ENCODE results near the gene ALDOA. TPM values are rescaled to one million over a fixed set of nuclear protein-coding genes. Genes with fewer than 3 reads are reported as not detected.

Gene ALDOA
- total and polyA plus RNA-seq, 9 of the 15 experiments (the other 6 are each of a cell fraction or from before 2014, with no cell fraction given), result 311 to 2,224 (median 1,293) TPM

DNA sequence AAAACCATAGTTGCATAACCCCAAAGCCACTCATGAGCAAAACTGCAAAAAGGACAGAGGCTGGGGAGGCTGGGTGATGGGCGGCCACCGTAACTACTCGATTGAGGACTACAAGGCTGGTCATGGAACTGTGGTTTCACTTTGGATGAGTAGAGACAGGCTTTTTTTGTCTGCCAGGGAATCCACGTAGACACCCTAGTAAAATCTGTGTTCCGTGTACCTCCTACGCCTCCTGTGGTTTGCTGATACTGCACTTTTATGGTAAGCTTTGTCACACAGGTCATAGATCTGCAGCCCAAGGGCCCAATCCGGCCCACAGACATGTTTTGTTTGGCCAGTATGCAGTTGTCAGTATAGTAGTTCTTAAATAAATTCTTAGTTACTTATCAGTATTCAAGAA lies 32.3 kb upstream of the ALDOA start (continued):
- TF ChIP-seq ATF1 (CRISPR knock-in tag; IDR thresholded peaks at IDR 0.05), result no peak
- TF ChIP-seq ATF1 (tag; IDR thresholded peaks at IDR 0.05), result 0 out of 2 replicates have a peak, but pooled peaks have one; percentile 16
- TF ChIP-seq SIN3A (IDR thresholded peaks at IDR 0.05; ENCODE audit: borderline replicate concordance in 2 of 2, control insufficient read depth in 1 of 2, low read depth in 2 of 2, low read length in 2 of 2), result no peak
- TF ChIP-seq, protein P1, sequence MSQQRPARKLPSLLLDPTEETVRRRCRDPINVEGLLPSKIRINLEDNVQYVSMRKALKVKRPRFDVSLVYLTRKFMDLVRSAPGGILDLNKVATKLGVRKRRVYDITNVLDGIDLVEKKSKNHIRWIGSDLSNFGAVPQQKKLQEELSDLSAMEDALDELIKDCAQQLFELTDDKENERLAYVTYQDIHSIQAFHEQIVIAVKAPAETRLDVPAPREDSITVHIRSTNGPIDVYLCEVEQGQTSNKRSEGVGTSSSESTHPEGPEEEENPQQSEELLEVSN (IDR thresholded peaks at IDR 0.05; ENCODE audit: borderline replicate concordance in 1 of 2, extremely low read depth in 1 of 2, insufficient read depth in 1 of 2, insufficient read length in 1 of 2, low read depth in 1 of 2, low read length in 1 of 2, poor library complexity in 1 of 2, severe bottlenecking in 1 of 2), result no peak
- TF ChIP-seq, protein P2, sequence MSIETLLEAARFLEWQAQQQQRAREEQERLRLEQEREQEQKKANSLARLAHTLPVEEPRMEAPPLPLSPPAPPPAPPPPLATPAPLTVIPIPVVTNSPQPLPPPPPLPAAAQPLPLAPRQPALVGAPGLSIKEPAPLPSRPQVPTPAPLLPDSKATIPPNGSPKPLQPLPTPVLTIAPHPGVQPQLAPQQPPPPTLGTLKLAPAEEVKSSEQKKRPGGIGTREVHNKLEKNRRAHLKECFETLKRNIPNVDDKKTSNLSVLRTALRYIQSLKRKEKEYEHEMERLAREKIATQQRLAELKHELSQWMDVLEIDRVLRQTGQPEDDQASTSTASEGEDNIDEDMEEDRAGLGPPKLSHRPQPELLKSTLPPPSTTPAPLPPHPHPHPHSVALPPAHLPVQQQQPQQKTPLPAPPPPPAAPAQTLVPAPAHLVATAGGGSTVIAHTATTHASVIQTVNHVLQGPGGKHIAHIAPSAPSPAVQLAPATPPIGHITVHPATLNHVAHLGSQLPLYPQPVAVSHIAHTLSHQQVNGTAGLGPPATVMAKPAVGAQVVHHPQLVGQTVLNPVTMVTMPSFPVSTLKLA (conservative IDR thresholded peaks at IDR 0.05), result no peak
- TF ChIP-seq MECOM (CRISPR knock-in tag; IDR thresholded peaks at IDR 0.05), result no peak
- no peak for TF ChIP-seq CEBPB (tag; IDR thresholded peaks at IDR 0.05)
- TF ChIP-seq ZNF311 (CRISPR knock-in tag; IDR thresholded peaks at IDR 0.05), result no peak
- no peak for TF ChIP-seq RBM22 (IDR thresholded peaks at IDR 0.05; ENCODE audit: low read depth, low read length, poor library complexity, severe bottlenecking)
- TF ChIP-seq HDAC3 (IDR thresholded peaks at IDR 0.05; ENCODE audit: borderline replicate concordance, partially characterized antibody), result no peak
- TF ChIP-seq NUFIP1 (IDR thresholded peaks at IDR 0.05; ENCODE audit: partially characterized antibody), result no peak
- no peak for TF ChIP-seq RBM15 (IDR thresholded peaks at IDR 0.05; ENCODE audit: insufficient read depth, low read length)
- no peak for TF ChIP-seq GABPA (tag; conservative IDR thresholded peaks at IDR 0.05; ENCODE audit: low read depth)
- TF ChIP-seq TEAD2 (tag; IDR thresholded peaks at IDR 0.05), result no peak
- no peak for TF ChIP-seq POLR3A (IDR thresholded peaks at IDR 0.05; ENCODE audit: borderline replicate concordance, extremely low read depth, insufficient read depth, insufficient read length)
- no peak for TF ChIP-seq ZNF3 (CRISPR knock-in tag; IDR thresholded peaks at IDR 0.05)
- TF ChIP-seq CTBP1 (IDR thresholded peaks at IDR 0.05; ENCODE audit: borderline replicate concordance), result no peak; the same call in 1 of the 2 replicates
- TF ChIP-seq ZNF766 (CRISPR knock-in tag; conservative IDR thresholded peaks at IDR 0.05), result no peak
- no peak for TF ChIP-seq HEY1 (CRISPR knock-in tag; IDR thresholded peaks at IDR 0.05; ENCODE audit: borderline replicate concordance)
- TF ChIP-seq, protein P3, sequence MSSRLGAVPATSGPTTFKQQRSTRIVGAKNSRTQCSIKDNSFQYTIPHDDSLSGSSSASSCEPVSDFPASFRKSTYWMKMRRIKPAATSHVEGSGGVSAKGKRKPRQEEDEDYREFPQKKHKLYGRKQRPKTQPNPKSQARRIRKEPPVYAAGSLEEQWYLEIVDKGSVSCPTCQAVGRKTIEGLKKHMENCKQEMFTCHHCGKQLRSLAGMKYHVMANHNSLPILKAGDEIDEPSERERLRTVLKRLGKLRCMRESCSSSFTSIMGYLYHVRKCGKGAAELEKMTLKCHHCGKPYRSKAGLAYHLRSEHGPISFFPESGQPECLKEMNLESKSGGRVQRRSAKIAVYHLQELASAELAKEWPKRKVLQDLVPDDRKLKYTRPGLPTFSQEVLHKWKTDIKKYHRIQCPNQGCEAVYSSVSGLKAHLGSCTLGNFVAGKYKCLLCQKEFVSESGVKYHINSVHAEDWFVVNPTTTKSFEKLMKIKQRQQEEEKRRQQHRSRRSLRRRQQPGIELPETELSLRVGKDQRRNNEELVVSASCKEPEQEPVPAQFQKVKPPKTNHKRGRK (tag; IDR thresholded peaks at IDR 0.05), result no peak
- no peak for TF ChIP-seq EWSR1 (IDR thresholded peaks at IDR 0.05; ENCODE audit: borderline replicate concordance, low read depth, partially characterized antibody)
- no peak for TF ChIP-seq NCOA1 (IDR thresholded peaks at IDR 0.05; ENCODE audit: low read depth)
- TF ChIP-seq MCM7 (IDR thresholded peaks at IDR 0.05), result no peak
- TF ChIP-seq HMG20B (CRISPR knock-in tag; IDR thresholded peaks at IDR 0.05), result no peak
- no peak for TF ChIP-seq FIP1L1 (IDR thresholded peaks at IDR 0.05; ENCODE audit: low read depth, low read length, poor library complexity, severe bottlenecking)
- TF ChIP-seq CHD2 (IDR thresholded peaks at IDR 0.05; ENCODE audit: low read depth, low read length), result no peak
- TF ChIP-seq HNRNPUL1 (IDR thresholded peaks at IDR 0.05; ENCODE audit: low read length), result no peak

All from K562 (cell line).